T-helper 2 cell treated with Interferon-gamma antibody and Interleukin-4, amounts not matched to agents 100 ng/mL and 5 ng/mL, for 36 hours (primary cell): ENCODE results near the gene CDK6. TPM values are rescaled to one million over a fixed set of nuclear protein-coding genes. Genes with fewer than 3 reads are reported as not detected.
"Not testable (repeated sequence)": the region's sequence is repeated elsewhere in the genome, so short reads cannot be mapped to it uniquely, and the experiment has no call there.

Experiments
- intact Hi-C: fragments of 100-400 bp; cut with micrococcal nuclease; formaldehyde crosslinking; loops from one replicate; pipeline ENCODE4 v1.15.1; 2023
- total RNA-seq: library from RNA; stranded (reverse); gene quantifications from 2 replicates; pipeline ENCODE4 v1.2.3, GENCODE V29; 2022

Gene CDK6
- 123 and 136 TPM in 2 replicates for total RNA-seq

DNA sequence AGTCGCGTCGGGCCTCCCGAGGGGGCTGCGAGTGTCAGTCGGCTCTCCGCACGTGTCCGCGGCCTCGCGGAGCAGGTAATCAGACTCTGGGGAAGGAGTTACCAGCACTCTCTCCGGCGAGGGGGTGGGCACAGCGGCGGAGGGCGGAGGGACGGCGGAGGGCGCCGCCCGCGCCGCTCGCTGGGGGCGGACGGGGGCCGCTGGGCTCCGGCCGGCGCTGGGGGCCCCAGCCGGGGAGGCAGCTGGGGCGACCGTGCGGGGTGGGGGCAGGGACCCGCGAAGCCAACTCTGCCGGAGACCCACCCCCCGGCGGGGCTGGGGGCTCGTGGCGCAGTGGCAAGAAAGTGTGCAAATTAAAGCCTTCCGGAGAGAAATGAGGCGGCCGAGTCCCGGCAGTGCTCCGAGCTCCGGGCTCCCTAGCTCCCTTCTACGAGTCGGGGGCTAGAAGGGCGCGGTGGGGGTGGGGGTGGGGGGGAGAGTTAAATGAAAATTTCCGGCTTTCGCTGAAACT lies at the start of gene CDK6:
CDK6 (minus strand) TSS at position 85 of the 511 bp plus-strand sequence. CDS start 3,250 bp downstream, outside the sequence.
- intact Hi-C loops: loop anchor here (1.0 to 10.0 kb wide), 5 partner anchors 201 to 412 kb away; partner anchors contain the start of genes SAMD9 and VPS50

DNA sequence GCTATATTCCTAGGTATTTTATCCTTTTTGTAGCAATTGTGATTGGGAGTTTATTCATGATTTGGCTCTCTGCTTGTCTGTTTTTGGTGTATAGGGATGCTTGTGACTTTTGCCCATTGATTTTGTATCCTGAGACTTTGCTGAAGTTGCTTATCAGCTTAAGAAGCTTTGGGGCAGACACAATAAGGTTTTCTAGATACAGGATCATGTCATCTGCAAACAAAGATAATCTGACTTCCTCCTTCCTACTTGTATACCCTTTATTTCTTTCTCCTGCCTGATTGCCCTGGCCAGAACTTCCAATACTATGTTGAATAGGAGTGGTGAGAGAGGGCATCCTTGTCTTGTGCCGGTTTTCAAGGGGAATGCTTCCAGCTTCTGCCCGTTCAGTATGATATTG lies 49.7 kb upstream of the CDK6 start:
- intact Hi-C loops: not testable (repeated sequence)

DNA sequence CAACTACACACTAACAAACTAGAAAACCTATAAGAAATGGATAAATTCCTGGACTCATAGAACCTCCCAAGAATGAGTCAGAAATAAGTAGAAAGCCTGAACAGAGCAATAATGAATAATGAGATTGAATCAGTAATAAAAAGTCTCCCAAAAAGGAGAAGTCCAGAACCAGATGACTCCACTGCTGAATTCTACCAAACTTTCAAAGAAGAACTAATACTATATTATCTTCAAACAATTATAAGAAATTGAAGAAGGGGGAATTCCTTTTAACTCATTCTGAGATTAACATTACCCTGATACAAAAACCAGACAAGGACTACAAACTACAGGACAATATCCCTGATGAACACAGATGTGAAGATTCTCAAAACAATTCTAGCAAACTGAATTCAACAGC lies 47.8 kb upstream of the CDK6 start:
- intact Hi-C loops: no loop called here

- intact Hi-C loops: no loop called here
Measured at GRCh38 chr7:92882760-92883159, 46.4 kb upstream of the CDK6 start.

GRCh38 chr7:92881091-92881485 lies 44.7 kb upstream of the CDK6 start:
- intact Hi-C loops: no loop called here

DNA sequence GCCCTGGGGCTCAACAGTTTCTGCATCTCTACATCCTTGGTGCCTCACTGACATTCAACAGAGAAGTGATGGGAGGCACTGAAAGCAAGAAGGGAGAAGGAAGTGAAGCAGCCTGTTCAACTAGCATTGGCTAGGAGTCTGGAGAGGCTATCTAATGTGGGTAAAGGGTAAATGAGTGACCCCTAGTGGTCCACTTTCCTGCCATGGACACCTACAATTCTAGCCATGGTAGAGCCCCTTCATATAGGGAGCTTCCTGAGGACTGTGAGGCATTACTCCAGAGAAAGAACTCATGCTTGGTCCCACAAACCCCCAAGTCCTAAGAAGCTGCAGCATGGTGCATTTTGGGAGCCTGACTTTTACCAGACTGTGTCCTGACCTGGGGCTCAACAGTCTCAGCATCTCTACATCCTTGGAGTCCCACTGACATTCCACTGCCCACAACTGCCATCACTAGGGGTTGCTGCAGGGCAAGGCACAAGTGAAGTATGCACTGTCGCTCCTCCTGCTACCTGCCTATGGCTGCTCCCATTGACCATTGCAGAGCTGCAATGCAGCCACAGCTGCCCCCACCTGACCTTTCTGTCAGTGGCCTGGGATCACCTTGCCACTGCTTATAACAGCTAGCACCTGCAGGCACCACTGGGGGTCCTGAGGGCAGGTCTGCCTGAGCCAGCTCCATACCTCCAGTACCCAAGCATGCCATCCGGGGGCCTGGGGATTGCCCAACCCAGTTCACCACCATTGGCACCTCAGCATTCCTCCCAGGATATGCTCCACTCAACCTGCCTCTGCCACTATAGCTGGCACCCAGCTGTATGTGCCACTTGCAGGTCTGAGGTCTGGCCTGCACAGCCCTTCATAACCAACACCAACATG lies 44.1 kb upstream of the CDK6 start:
- intact Hi-C loops: no loop called here

GRCh38 chr7:92877367-92877766 lies 41.0 kb upstream of the CDK6 start:
- intact Hi-C loops: no loop called here

DNA sequence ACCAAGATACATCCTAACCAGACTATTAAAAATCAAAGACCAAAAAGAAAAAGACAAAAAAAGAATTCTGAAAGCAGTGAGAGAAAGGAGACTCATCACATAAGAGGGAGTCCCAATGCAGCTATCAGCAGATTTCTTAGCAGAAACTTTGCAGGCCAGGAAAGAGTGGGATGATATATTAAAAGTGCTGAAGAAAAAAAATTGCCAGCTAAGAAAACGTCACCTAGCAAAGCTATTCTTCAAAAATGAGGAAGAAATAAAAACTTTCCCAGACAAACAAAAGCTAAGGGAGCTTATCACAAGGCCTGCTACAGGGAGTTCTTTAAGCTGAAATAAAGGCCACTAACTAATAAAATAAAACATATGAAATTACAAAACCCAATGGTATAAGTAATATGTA lies 40.5 kb upstream of the CDK6 start:
- intact Hi-C loops: no loop called here

DNA sequence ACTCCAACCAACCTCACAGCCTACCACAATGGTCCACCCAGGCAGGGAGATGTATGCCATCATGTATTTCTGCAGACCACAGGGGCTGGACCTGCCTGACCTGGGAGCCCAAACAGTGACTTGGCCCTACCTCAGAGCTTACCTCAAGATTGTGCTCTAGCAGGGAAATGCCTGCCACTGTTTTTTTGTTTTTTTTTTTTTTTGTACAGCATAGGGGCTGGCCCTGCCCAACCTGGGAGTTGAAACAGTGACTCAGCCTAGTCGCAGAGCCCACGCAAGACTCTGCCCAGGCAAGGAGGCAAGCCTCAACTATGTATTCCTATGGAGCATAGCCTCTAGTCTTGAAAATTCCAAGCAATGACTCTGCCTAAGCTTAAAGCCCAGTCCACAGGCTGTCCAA lies 39.3 kb upstream of the CDK6 start:
- intact Hi-C loops: no loop called here

GRCh38 chr7:92875173-92875572 lies 38.8 kb upstream of the CDK6 start:
- intact Hi-C loops: no loop called here

DNA sequence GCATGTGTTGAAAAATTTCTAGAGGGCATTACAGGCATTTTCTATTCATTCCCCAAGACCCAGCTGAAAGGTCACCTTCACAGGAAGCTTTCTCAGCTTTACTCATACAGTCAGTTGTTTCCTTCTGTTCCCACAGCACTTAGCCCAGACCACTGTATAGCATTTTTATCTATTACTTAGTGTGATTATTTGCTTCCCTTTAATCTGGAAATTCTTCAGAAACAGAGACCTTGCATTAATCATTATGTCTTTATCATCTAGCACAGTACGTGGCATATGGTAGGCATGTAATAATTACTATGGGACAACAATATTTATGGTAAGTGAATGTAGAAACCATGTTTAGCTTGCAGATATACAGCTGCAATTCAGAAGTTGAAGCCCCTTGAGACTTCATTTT lies 38.2 kb upstream of the CDK6 start:
- intact Hi-C loops: no loop called here

DNA sequence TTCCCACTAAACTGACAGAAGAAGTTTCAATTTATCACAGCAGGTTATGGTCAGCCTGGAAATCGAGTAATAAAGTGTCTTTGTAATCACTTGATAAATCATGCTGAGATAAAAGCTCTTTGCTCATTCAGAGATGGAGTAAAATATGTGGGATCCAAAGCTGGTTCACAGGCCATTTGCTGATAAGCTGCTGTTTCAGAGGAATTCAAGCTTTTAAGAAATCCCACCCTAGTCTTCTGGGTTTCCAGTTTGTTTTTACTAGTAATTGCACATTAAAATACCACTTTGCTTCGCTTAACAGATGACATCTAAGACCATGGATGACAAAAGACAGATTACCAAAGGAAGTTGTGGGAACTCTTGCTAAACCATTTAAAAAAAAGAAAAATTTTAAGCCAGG lies 37.4 kb upstream of the CDK6 start:
- intact Hi-C loops: no loop called here

- intact Hi-C loops: no loop called here
Measured at GRCh38 chr7:92872701-92873100, 36.3 kb upstream of the CDK6 start.

DNA sequence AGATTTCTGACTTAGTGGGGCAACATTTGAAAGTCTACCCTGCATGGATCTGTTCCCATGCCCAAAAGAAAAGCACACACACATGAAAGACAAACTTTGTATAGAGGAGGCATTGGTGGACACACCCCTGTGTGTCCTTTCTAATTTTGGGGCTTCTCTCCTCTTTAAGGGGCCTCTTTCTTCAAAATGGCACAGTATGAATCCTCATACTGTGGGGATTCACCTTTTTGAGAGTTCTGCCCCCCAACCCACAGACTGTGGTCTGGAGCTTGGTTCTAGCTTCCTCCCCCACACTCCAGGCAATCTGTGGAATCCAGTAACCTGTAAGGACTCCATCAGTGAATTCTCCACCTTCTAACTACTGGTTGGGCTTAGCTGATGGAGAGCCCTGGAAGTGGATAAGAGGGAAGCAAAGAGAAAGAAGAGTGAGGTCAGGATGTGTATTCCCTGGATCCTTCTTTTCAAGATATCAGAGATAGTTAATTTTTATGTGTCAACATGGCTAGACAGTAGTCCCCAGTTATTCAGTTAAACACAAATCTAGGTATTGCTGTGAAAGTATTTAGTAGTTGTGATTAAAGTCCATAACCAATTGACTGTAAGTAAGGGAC lies 32.4 kb upstream of the CDK6 start:
- intact Hi-C loops: no loop called here

DNA sequence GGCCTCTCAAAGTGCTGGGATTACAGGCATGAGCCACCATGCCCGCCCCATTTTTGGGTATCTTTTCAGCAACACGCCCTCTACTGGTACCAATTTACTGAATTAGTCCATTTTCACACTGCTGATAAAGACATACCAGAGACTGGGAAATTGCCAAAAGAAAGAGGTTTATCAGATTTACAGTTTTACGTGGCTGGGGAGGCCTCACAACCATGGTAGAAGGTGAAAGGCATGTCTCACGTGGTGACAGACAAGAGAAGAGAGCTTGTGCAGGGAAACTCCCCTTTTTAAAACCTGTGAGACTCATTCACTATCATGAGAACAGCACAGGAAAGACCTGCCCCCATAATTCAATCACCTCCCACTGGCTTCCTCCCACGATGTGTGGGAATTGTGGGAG lies 27.8 kb upstream of the CDK6 start:
- intact Hi-C loops: not testable (repeated sequence)

DNA sequence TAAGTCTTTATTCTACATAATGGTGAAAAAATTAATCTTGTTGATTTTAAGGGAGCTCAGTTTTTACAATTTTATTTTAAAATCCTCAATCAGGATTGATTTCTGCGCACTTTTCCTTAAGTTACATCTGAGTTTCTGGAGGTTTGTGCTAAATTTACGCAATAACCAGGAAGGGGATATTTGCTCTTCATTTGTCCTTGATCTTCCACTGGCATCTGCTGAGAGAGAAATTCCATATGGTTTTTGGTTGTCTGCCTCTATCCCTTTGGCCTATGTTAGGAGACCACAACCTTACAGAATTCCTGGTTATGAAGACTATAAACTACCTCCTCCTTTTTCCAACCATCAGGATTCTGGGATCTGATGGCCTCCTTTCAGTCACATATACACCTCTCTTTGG lies 20.1 kb upstream of the CDK6 start:
- intact Hi-C loops: no loop called here

DNA sequence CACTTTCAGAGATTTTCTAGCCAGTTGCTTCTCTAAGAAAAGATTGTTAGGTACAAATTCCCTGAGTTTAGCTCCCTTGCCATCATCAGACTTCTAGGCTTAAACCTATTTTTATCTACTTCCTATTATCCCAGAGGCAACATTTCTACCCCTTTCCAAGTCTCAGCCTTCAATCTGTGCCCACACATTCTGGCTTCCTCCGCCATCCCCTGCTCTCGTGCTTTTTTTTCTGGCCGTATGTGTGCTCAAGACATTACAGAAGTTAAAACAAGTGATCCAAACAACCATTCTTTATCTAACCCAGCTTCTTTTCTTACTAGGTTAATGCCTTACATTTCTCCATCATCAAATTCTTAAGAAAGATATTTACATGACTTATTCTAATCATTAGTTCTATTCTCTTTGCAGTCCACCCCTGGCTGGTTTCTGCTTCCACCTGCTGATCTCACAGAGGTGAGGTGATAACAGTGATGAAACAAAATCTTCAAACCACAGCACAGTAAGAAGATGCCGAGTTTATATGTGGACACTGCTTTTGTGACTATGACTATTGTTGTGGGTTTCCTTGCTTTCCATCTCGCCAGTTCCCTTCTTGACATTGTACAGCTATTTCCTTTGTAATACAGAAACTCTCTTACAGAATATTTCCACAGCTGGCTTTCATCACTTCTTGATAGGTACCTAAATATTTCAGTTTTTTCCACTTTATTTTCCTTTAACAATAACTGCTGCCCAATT lies 18.3 kb upstream of the CDK6 start:
- intact Hi-C loops: loop anchor here (2.0 kb wide), 1 partner anchor 20 kb away; no protein-coding TSS in a partner anchor

DNA sequence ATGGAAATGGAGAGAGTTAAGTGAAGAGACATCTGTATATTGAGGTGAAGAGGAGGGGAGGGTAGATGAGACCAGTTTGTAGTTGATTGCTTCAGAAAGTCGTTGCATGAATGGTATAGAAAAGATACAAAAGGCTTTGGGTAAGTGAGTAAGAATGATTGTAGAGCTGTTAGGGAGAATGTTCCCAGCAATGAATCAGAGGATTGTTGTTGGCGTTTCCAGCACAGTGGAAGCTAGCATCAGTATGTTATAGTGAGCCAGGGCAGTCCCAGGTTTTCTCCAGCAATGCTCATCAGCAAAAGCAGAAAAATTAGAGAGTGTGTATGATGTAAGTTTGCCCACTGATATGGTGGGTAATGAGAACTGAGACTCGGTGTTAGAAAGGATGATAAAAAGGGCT lies 15.4 kb upstream of the CDK6 start:
- intact Hi-C loops: no loop called here

GRCh38 chr7:92850516-92850915 lies 14.1 kb upstream of the CDK6 start:
- intact Hi-C loops: no loop called here

DNA sequence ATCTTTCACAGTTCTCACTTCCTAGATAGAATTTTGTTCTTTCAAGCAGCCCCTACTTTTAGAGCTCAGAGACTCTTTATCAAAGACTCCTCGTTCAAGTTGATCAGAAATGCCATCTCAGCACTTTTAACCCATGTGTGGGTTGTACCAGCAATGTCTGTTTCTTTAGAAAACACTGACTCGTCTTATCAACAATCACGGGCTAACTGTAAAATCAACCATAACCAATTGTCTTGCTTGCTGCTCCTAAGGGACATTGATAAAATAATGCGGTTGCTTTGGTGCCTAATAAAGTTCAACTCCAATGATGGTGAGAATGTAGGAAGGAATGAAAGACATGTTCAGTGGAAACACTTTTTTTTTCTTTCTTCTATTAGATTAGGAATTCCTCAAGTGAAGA lies 12.9 kb upstream of the CDK6 start:
- intact Hi-C loops: no loop called here

- intact Hi-C loops: no loop called here
Measured at GRCh38 chr7:92848851-92849250, 12.5 kb upstream of the CDK6 start.

DNA sequence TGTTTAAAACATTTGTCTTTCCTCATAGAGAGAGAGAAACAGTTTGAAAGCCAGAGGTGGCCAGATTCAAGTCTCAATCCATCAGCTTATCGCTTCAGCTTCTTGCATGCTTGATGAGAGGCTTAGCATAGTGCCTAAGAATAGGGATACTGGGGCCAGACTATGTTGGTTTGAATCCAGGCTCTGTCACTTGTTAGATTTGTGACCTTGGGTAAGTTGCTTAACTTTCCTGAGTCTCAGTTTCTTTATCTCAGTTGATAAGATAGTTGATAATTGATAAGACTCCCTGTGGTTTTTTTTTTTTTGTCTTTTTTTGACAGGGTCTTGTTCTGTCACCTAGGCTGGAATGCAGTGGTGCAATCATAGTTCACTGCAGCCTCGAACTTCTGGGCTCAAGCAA lies 12.1 kb upstream of the CDK6 start:
- intact Hi-C loops: no loop called here
